ENCODE data around the gene RNU4-1.

The RNU4-1 gene

DNA sequence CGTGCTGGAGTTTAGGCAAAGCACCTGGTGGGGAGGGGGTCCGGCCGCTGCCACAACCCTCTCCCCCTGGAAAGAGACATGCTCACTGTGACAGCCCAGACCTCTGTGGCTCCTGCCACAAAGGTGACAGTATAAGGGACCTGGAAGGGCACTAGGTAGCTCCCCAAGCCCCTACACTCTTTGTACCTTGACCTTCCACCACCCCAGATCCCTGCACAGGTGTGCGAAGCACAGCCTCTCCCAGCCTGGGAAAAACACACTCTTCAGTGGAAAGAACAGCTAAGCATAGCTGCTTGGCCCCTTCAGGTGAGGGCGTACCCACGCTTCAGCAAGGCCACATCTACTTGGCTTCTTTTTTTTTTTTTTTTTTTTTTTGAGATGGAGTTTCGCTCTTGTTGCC is 39.5 kb upstream of the RNU4-1 start:
- DNase-seq (ENCODE audit: low read depth) = no peak
- TF ChIP-seq, protein P1, sequence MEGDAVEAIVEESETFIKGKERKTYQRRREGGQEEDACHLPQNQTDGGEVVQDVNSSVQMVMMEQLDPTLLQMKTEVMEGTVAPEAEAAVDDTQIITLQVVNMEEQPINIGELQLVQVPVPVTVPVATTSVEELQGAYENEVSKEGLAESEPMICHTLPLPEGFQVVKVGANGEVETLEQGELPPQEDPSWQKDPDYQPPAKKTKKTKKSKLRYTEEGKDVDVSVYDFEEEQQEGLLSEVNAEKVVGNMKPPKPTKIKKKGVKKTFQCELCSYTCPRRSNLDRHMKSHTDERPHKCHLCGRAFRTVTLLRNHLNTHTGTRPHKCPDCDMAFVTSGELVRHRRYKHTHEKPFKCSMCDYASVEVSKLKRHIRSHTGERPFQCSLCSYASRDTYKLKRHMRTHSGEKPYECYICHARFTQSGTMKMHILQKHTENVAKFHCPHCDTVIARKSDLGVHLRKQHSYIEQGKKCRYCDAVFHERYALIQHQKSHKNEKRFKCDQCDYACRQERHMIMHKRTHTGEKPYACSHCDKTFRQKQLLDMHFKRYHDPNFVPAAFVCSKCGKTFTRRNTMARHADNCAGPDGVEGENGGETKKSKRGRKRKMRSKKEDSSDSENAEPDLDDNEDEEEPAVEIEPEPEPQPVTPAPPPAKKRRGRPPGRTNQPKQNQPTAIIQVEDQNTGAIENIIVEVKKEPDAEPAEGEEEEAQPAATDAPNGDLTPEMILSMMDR (conservative IDR thresholded peaks at IDR 0.05; ENCODE audit: control insufficient read depth, insufficient read depth, low read depth, low read length) = no peak
- no peak overlapping the region for H3K4me3 ChIP-seq (ENCODE audit: control insufficient read depth, low read depth, low read length)

DNA sequence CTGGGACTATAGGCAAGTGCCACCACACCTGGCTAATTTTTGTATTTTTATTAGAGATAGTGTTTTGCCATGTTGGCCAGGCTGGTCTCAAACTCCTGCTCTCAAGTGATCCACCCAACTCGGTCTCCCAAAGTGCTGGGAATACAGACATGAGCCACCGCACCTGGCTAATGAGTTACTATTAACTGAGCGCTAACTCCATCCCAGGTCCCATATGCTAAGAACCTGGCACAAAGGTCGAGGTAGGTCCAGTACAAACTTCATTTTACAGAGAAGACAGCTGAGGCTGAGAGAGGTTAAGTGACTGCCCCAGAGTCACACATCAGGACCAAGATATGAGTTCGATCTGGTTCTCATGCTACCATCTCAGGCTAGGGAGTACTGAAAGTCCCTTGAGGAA is 39.0 kb upstream of the RNU4-1 start:
- TF ChIP-seq, protein P1 (conservative IDR thresholded peaks at IDR 0.05; ENCODE audit: control insufficient read depth, insufficient read depth, low read depth, low read length) = no peak
- DNase-seq (ENCODE audit: low read depth) = no peak
- H3K4me3 ChIP-seq (ENCODE audit: control insufficient read depth, low read depth, low read length) = no peak overlapping the region

DNA sequence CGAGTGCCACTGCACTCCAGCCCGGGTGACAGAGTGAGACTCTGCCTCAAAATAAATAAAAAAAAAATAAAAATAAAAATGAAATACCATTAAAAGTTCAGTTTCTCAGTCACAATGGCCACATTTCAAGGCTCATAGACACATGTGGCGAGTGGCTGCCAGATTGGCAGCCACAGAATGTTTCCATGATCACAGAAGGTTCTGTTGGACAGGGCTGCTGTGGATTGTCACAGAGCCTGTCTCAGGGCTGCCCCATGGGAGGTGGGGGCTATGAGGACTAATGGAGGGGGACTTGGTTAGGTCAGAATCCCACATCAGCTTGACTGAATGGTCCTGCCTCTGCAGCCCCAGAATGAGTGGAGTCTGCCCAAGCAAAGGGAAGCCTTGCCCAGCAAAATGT is 38.4 kb upstream of the RNU4-1 start:
- H3K4me3 ChIP-seq (ENCODE audit: control insufficient read depth, low read depth, low read length) = no peak overlapping the region
- TF ChIP-seq, protein P1 (conservative IDR thresholded peaks at IDR 0.05; ENCODE audit: control insufficient read depth, insufficient read depth, low read depth, low read length) = no peak
- DNase-seq (ENCODE audit: low read depth) = no peak

DNA sequence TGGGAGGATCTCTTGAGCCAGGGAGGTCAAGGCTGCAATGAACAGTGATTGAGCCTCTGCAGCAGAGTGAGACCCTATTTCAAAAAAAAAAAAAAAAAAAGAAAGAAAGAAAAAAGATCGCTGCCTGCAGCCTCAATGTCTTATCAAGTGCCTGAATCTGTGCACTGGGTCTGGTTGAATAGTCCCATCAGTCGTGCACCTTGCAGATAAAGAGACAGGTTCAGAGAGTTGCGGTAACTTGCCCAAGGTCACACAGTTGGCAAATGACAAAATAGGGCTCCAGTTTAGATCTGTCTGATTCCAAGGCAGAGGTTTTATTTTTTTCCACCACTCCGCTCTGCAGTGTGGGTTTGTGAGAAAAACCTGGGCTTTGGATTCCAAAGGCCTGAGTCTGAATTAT is 35.2 kb upstream of the RNU4-1 start:
- no peak for DNase-seq (ENCODE audit: low read depth)
- TF ChIP-seq, protein P1 (conservative IDR thresholded peaks at IDR 0.05; ENCODE audit: control insufficient read depth, insufficient read depth, low read depth, low read length) = no peak
- H3K4me3 ChIP-seq (ENCODE audit: control insufficient read depth, low read depth, low read length) = no peak overlapping the region

DNA sequence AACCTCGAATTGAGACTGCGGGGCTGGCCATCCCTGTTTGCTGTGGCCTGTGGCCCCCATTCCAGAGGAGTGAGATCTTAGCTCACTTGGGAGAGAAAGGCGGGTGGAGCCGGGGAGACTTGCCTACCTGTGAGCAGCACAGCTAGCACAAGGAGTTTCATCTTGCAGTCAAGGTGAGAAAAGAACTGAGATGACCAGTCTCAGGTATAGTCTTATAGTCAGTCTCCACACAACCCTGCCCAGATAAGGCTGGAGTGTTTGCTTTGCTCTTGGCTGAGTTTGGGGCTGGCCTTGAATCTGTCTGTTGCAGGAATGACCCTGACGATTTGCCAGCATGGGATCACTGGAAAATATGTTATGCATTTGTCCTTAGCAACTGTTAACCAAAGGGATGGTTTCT is 34.6 kb upstream of the RNU4-1 start, which contains the start of gene PLA2G1B:
TSS of gene PLA2G1B (minus strand) at position 187 of the 400 bp plus-strand sequence. CDS start at position 161, 26 bp downstream.
- TF ChIP-seq, protein P1 (conservative IDR thresholded peaks at IDR 0.05; ENCODE audit: control insufficient read depth, insufficient read depth, low read depth, low read length) = no peak
- no peak for DNase-seq (ENCODE audit: low read depth)
- H3K4me3 ChIP-seq (ENCODE audit: control insufficient read depth, low read depth, low read length) = no peak within 1 kb of the TSS

DNA sequence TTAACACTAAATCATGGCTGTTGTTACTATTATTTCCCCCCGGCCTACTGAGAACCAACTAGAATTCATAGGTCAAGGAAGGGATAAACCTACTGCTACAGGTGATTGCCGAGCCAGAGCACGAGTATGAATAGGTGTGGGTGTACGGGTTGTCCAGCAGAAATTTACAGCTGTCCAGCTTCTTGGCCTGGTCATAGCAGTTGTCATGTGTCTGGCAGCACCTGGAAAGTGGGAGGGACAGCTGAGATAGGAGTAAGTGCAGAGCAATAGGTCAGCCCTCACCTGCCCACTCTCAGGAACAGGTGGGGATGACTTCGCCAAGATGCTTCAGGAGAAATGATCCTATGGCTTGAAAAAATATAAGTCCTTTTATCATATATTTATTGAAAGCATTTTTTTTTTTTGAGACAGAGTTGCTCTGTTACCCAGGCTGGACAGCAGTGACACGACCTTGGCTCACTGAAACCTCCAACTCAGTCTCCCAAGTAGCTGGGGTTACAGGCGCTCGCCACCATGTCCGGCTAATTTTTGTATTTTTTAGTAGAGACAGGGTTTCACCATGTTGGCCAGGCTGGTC is 31.9 kb upstream of the RNU4-1 start:
- TF ChIP-seq, protein P1 (conservative IDR thresholded peaks at IDR 0.05; ENCODE audit: control insufficient read depth, insufficient read depth, low read depth, low read length) = no peak
- no peak overlapping the region for H3K4me3 ChIP-seq (ENCODE audit: control insufficient read depth, low read depth, low read length)
- no peak for DNase-seq (ENCODE audit: low read depth)

DNA sequence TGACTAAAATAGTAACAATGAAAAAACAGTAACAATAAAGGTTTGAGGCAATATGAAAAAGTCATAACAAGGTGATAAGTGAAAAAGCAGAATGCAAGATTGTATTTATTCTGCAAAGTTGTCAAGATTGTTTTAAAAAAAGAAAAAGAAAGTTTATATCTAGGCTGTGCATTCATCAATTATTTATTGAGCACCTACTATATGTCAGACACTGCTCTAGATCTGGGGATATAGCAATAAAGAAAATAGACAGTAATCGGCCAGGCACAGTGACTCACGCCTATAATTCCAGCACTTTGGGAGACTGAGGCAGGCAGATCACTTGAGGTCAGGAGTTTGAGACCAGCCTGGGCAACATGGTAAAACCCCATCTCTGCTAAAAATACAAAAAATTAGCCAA is 30.7 kb upstream of the RNU4-1 start:
- DNase-seq (ENCODE audit: low read depth) = no peak
- no peak overlapping the region for H3K4me3 ChIP-seq (ENCODE audit: control insufficient read depth, low read depth, low read length)
- TF ChIP-seq, protein P1 (conservative IDR thresholded peaks at IDR 0.05; ENCODE audit: control insufficient read depth, insufficient read depth, low read depth, low read length) = no peak
